Measurements from ENCODE around the gene RABGAP1L. TPM values are rescaled to one million over a fixed set of nuclear protein-coding genes. Genes with fewer than 3 reads are reported as not detected.

Gene RABGAP1L
- total RNA-seq, 2 experiments from 2014 or later: 76.8 to 80.5 TPM

DNA sequence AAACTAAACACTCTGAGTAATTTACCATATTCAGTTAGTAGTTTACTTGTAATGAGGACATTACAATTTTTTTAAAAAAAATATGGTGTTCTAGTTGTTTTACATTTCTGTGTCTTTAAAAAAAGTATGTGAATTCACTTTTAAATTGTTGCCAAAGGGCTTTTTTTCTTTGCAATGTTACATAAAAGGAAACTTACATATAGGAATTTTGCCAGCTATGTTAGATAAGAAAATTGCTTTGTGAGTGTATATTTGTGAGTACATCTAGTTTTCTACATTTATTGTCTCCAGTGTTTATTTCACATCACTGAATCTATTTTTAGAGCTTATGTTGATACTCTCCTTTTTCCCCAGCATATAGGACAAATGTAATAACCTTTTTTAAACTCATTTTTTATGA is 495.2 kb downstream of the RABGAP1L start:
- DNase-seq: no peak
- Mint-ChIP-seq H3K36me3 (ENCODE audit: low read depth) (no peaks in the 10 kb centered on the region), H3K4me3 (no peak overlapping the region), H3K27me3 (no peaks in the 10 kb centered on the region), H3K27ac (no peak overlapping the region), H3K4me1 (no peaks in the 10 kb centered on the region), H3K9me3 (peaks cover 11% of the 10 kb centered on the region)
- ChIA-PET POLR2A (no interaction called here), CTCF (no interaction called here)

DNA sequence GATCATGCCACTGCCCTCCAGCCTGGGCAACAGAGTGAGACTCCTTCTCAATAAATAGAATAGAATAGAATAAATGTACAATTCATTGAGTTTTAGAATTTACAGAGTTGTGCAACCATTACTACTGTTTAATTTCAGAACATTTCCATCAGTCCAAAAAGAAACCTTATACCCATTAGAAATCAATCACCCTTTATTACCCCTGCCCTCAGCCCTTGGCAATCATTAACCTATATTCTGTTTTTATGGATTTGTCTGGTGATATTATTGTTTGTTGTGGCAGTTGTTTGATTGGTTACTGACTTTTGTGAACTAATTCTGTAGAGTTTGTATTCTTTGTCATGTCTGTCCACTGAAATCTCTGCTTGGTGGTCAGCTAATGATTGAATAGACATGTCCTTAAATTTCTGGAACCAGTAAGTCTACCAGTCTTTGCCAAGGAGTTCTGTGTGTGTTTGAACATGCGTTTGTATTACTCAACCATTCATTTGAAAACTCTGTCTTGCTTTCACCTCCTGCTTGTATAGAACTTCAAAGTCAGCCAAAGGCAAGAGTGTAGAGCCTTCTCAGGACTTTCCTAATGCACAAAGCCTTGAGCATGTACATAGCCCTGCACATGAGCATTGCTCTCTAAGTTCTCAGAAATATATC is 497.2 kb downstream of the RABGAP1L start:
- no peaks in the 10 kb centered on the region for H3K4me1 Mint-ChIP-seq
- H3K27ac Mint-ChIP-seq: no peak overlapping the region
- H3K27me3 Mint-ChIP-seq: no peaks in the 10 kb centered on the region
- no peaks in the 10 kb centered on the region for H3K36me3 Mint-ChIP-seq (ENCODE audit: low read depth)
- no peak overlapping the region for H3K4me3 Mint-ChIP-seq
- ChIA-PET POLR2A (no interaction called here), CTCF (no interaction called here)
- H3K9me3 Mint-ChIP-seq: peaks cover 9% of the 10 kb centered on the region
- no peak for DNase-seq

DNA sequence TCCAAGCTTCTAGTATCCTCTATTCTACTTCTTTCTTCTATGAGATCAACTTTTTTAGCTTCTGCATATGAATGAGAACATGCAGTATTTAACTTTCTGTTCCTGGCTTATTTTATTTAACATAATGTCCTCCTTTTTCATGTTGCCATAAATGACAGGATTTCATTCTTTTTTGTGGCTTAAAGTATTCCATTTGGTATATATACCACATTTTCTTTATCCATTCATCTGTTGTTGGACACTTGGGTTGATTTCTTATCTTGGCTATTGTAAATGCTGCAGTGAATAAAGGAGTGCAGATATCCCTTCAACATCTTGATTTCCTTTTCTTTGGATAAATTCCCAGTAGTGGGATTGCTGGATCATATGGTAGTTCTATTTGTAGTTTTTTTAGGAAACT is 498.1 kb downstream of the RABGAP1L start:
- ChIA-PET POLR2A (no interaction called here), CTCF (no interaction called here)
- H3K27me3 Mint-ChIP-seq: no peaks in the 10 kb centered on the region
- no peak overlapping the region for H3K27ac Mint-ChIP-seq
- H3K36me3 Mint-ChIP-seq (ENCODE audit: low read depth): no peaks in the 10 kb centered on the region
- H3K4me3 Mint-ChIP-seq: no peak overlapping the region
- DNase-seq: no peak
- H3K9me3 Mint-ChIP-seq: peaks cover 6% of the 10 kb centered on the region
- H3K4me1 Mint-ChIP-seq: no peaks in the 10 kb centered on the region

DNA sequence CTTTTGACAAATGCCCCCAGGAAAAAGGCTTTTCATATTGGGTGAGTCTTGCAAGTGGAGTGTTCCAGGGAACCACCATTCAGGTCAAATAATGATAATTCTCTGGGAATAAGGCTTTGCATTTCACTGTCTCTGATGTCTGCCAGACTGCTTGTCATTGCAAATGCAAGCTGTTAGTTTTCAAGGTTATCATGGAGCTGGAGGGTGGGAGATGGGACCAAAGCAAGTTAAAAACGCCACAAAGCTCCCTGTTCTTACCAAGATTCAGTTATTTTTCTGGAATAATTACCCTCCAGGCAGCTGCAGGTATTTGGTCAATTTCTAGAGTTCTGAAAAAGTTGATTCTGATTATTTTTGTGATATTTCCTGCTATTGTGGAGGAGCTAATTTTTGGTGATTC is 498.6 kb downstream of the RABGAP1L start:
- no peak for DNase-seq
- POLR2A ChIA-PET: no interaction called here
- Mint-ChIP-seq H3K4me3 (no peak overlapping the region), H3K9me3 (peaks cover 6% of the 10 kb centered on the region), H3K36me3 (ENCODE audit: low read depth) (no peaks in the 10 kb centered on the region), H3K4me1 (no peaks in the 10 kb centered on the region), H3K27ac (no peak overlapping the region), H3K27me3 (no peaks in the 10 kb centered on the region)
- CTCF ChIA-PET: no interaction called here

DNA sequence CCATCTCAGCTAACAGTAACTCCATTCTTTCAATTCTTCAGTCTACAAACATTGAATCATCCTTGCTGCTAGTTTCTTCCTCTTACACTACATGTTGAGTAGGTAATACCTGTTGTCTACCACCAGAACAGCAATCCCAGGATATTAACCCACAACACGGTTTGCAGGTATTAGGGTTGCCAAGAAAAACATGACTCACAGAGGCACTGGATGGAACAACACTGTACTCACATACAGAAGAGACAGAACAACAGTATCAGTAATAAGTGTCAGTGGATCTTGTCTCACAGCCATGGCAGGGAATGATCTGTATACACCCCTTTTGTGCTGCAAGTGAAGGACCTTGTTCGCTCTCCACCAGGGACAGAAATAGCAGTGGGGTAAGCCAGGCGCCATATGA is 500.5 kb downstream of the RABGAP1L start:
- CTCF ChIA-PET: no interaction called here
- Mint-ChIP-seq H3K27ac (no peak overlapping the region), H3K9me3 (peaks cover 6% of the 10 kb centered on the region), H3K36me3 (ENCODE audit: low read depth) (no peaks in the 10 kb centered on the region), H3K4me1 (no peaks in the 10 kb centered on the region), H3K4me3 (no peak overlapping the region), H3K27me3 (no peaks in the 10 kb centered on the region)
- POLR2A ChIA-PET: no interaction called here
- no peak for DNase-seq

DNA sequence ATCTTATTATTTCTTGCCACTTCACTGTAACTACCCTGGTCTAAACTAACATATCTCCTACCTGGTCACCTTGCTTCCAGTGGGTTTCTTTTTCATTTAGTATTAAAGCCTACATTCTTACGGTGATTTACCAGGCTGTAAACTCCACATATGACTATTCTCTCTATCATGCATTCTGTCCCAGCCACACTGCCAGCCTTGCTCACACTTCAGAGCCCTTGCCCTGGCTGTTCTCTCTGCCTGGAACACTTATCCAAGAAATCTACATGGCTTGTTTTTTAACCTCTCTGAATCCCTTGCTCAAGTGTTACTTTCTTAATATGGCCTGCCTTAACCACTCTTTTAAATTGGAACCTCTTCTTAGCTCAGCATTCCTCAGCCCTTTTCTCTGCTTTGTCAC is 501.2 kb downstream of the RABGAP1L start:
- Mint-ChIP-seq H3K4me1 (no peaks in the 10 kb centered on the region), H3K36me3 (ENCODE audit: low read depth) (no peaks in the 10 kb centered on the region), H3K4me3 (no peak overlapping the region), H3K27me3 (no peaks in the 10 kb centered on the region), H3K27ac (no peak overlapping the region), H3K9me3 (peaks cover 6% of the 10 kb centered on the region)
- POLR2A ChIA-PET: no interaction called here
- DNase-seq: no peak
- CTCF ChIA-PET: no interaction called here

DNA sequence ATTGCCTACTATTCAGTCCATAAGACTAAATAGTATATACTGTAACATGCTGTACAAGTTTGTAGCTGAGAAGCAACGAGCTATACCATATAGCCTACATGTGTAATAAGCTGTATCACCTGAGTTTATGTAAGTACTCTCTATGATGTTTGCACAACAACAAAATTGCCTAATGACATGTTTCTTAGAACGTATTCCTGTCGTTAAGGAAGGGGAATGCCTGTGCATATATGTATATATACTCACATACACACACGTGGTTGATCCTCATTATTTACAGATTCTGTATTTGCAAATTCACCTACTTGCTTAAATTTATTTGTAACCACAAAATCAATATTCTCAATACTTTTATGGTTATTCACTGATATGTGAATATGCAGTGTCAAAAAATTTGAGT is 504.0 kb downstream of the RABGAP1L start:
- ChIA-PET POLR2A (no interaction called here), CTCF (no interaction called here)
- DNase-seq: no peak
- no peaks in the 10 kb centered on the region for H3K4me1 Mint-ChIP-seq
- no peak overlapping the region for H3K4me3 Mint-ChIP-seq
- peaks cover 4% of the 10 kb centered on the region for H3K9me3 Mint-ChIP-seq
- no peaks in the 10 kb centered on the region for H3K36me3 Mint-ChIP-seq (ENCODE audit: low read depth)
- H3K27me3 Mint-ChIP-seq: no peaks in the 10 kb centered on the region
- H3K27ac Mint-ChIP-seq: no peak overlapping the region

DNA sequence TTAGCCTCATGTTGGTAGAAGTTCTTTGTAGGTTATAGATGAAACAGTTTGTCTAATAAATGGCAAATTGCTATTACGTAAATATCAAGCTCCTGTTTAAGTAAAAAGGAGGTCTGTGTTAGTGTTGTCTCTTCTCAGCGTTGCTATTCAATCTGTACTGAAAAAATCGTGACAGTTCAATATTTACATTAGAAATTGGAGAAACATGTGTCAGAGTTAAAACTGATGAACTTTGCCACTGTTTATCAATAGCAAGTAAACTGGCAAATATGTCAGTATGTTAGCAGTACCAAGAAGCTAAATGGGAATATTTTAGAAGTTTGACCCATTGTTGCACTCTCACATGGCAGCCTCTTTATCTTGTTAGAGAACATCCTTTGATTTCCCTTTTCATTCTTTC is 506.9 kb downstream of the RABGAP1L start:
- POLR2A ChIA-PET: no interaction called here
- no peak overlapping the region for H3K4me3 Mint-ChIP-seq
- no peak overlapping the region for H3K27ac Mint-ChIP-seq
- H3K4me1 Mint-ChIP-seq: no peaks in the 10 kb centered on the region
- DNase-seq: no peak
- H3K36me3 Mint-ChIP-seq (ENCODE audit: low read depth): peaks cover 8% of the 10 kb centered on the region
- H3K9me3 Mint-ChIP-seq: peaks cover 2% of the 10 kb centered on the region
- H3K27me3 Mint-ChIP-seq: no peaks in the 10 kb centered on the region
- CTCF ChIA-PET: no interaction called here

DNA sequence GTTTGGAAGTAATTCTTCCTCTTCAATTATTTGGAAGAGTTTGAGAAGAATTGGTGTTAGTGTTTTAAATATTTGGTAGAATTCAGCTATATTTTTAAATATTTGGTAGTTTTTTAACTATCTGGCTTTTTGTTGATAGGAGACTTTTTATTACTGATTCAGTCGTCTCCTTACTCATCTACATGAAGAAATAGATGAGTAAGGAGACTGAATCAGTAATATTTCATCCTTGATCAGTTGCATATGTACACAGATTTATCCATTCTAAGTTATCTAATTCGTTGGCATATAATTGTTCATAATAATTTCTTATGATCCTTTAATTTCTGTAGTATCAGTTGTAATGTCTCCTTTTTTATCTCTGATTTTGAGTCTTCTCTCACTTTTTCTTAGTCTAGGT is 512.5 kb downstream of the RABGAP1L start:
- H3K36me3 Mint-ChIP-seq (ENCODE audit: low read depth): peaks cover 8% of the 10 kb centered on the region
- no peaks in the 10 kb centered on the region for H3K27me3 Mint-ChIP-seq
- H3K4me1 Mint-ChIP-seq: no peaks in the 10 kb centered on the region
- H3K27ac Mint-ChIP-seq: no peak overlapping the region
- ChIA-PET CTCF (interaction anchor here (0.6 kb wide), 1 partner anchor 1073 kb away, joined by 3 read pairs; no protein-coding TSS in a partner anchor), POLR2A (no interaction called here)
- no peak for DNase-seq
- H3K4me3 Mint-ChIP-seq: no peak overlapping the region
- peaks cover 6% of the 10 kb centered on the region for H3K9me3 Mint-ChIP-seq

DNA sequence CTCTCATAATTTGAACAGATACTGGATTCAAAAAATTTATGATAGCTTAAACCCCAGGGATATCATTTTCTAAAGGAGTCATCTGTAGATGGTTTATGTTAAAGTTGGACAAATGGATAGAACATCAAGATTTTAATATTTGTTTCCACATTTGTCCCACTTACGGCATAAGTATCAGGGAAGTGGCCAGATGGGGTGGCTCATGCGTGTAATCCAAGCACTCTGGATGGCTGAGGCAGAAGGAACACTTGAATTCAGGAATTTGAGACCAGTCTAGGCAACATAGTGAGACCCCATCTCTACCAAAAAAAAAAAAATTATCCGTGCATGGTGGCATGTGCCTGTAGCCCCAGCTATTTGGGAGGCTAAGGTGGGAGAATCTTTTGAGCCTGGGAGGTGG is 517.5 kb downstream of the RABGAP1L start:
- Mint-ChIP-seq H3K4me3 (no peak overlapping the region), H3K9me3 (no peaks in the 10 kb centered on the region), H3K27ac (no peak overlapping the region), H3K27me3 (no peaks in the 10 kb centered on the region), H3K36me3 (ENCODE audit: low read depth) (no peaks in the 10 kb centered on the region), H3K4me1 (no peaks in the 10 kb centered on the region)
- CTCF ChIA-PET: no interaction called here
- POLR2A ChIA-PET: no interaction called here
- DNase-seq: no peak

DNA sequence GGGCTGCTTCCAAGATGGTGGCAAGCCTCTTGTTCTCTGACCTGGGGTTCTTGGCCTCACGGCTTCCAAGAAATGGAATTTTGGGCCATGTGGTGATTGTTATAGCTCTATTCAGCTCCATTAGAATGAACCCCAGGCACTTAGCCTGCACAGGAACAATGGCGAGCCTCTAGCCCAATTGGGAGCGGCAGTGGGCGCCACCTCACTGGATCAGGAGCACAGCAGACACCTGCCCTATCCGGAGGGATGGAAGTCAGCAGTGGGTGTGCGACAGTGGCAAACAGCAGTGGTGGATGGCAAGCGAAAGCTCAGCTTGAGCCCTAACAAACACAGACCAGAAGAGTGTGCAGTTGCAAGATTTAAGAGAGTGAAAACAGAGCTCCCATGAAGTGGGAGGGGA is 519.3 kb downstream of the RABGAP1L start:
- ChIA-PET POLR2A (no interaction called here), CTCF (no interaction called here)
- no peaks in the 10 kb centered on the region for H3K4me1 Mint-ChIP-seq
- H3K27me3 Mint-ChIP-seq: no peaks in the 10 kb centered on the region
- no peak overlapping the region for H3K4me3 Mint-ChIP-seq
- H3K36me3 Mint-ChIP-seq (ENCODE audit: low read depth): no peaks in the 10 kb centered on the region
- H3K27ac Mint-ChIP-seq: no peak overlapping the region
- no peaks in the 10 kb centered on the region for H3K9me3 Mint-ChIP-seq
- DNase-seq: no peak

DNA sequence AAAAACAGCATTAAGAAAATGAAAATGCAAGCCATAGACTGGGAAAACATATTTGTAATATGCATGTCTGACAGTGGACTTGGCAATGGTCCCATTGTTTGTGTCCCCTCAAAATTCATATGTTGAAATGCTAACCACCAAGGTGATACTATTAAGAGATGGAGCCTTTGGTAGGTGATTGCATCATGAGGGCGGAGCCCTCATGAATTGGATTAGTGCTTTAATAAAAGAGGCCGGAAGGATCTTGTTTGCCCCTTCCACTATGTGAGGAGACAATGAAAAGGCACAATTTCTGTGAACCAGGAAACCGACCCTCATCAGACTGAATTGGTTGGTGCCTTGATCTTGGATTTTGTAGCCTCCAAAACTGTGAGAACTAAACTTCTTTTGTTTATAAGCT is 520.8 kb downstream of the RABGAP1L start:
- DNase-seq: no peak
- Mint-ChIP-seq H3K9me3 (no peaks in the 10 kb centered on the region), H3K4me3 (no peak overlapping the region), H3K27me3 (no peaks in the 10 kb centered on the region), H3K36me3 (ENCODE audit: low read depth) (peaks cover 5% of the 10 kb centered on the region), H3K4me1 (no peaks in the 10 kb centered on the region), H3K27ac (no peak overlapping the region)
- ChIA-PET POLR2A (no interaction called here), CTCF (no interaction called here)

DNA sequence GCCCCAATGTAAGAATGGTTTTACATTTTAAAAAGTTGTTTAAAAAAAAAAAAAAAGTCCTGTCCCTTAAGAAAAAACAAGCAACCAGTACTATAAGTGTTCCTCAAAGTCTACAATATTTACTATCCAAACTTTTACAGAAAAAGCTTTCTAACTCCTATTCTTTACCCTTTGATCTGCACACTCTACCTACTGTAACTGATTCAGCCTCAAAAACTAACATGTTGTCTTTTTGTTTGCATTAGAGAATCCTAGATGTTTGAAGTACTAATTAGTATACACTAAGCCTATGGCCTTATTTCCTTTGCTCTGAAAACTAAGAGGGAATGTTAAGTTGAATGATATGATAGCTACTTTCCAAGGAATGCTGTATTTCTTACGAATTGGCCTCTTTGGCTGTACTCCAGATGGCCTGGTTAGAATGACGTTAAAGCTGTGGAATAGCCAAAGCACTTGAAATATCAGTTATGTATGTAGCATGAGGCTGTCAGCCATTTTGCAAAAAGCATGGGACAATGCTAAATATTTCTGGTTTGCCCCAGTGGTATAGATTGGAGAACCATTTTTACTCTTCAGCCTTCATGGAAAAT is 523.2 kb downstream of the RABGAP1L start:
- Mint-ChIP-seq H3K36me3 (ENCODE audit: low read depth) (peaks cover 10% of the 10 kb centered on the region), H3K4me1 (peaks cover 6% of the 10 kb centered on the region), H3K4me3 (no peak overlapping the region), H3K27me3 (no peaks in the 10 kb centered on the region), H3K27ac (no peak overlapping the region), H3K9me3 (no peaks in the 10 kb centered on the region)
- CTCF ChIA-PET: no interaction called here
- no peak for DNase-seq
- POLR2A ChIA-PET: no interaction called here

DNA sequence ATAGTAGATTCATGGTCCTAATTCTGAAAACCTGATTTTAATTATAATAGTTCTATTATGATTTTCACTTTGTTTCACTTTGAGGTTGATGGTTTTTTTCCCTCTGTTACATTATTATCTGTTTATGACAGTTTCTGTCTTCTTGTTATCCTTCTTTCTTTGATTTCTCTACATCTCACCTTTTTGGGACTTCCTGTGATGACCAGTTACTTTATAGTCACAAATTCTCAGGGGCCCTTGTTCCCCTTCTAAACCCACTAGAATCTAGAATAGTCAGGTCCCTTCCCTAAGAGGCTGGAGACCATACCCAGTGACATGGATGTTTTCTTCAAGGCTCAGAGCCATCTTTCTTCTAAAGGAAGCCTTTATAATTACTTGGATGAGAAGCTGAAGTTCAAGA is 526.9 kb downstream of the RABGAP1L start:
- Mint-ChIP-seq H3K9me3 (no peaks in the 10 kb centered on the region), H3K36me3 (ENCODE audit: low read depth) (peaks cover 10% of the 10 kb centered on the region), H3K27ac (no peak overlapping the region), H3K4me3 (no peak overlapping the region), H3K4me1 (peaks cover 6% of the 10 kb centered on the region), H3K27me3 (no peaks in the 10 kb centered on the region)
- POLR2A ChIA-PET: interaction anchor here (0.6 kb wide), 1 partner anchor 834 kb away, joined by 3 read pairs; no protein-coding TSS in a partner anchor
- DNase-seq: no peak
- CTCF ChIA-PET: no interaction called here
